GM12864 (cell line): ENCODE results near the gene CFAP92.

Experiments used
- DNase-seq: peaks from one replicate; pipeline ENCODE4 v3.0.0-alpha.2; 2011; ENCODE audit warnings: low read depth
- H3K4me3 ChIP-seq: 2 replicates; pipeline ENCODE4 v1.5.1; 2011; ENCODE audit warnings: mild to moderate bottlenecking, low read depth, low read length, control low read depth
- CTCF ChIP-seq: IDR thresholded peaks from 2 replicates; pipeline ENCODE4 v1.5.1; 2011; ENCODE audit warnings: low read depth, mild to moderate bottlenecking, moderate library complexity, low read length, control low read depth, inconsistent platforms; ENCODE audit errors: missing control alignments

CFAP92 gene

GRCh38 chr3:128942161-128942952, 51.5 kb downstream of the CFAP92 start:
- no peak for TF ChIP-seq CTCF
- DNase-seq, result no peak
- H3K4me3 ChIP-seq, result no peak overlapping the region

GRCh38 chr3:128940252-128940651, 53.6 kb downstream of the CFAP92 start:
- no peak for DNase-seq
- no peak overlapping the region for H3K4me3 ChIP-seq
- no peak for TF ChIP-seq CTCF

- no peak overlapping the region for H3K4me3 ChIP-seq
- TF ChIP-seq CTCF, result no peak
- no peak for DNase-seq
Measured at GRCh38 chr3:128936341-128936740, 57.5 kb downstream of the CFAP92 start.

- TF ChIP-seq CTCF, result no peak
- H3K4me3 ChIP-seq, result no peak overlapping the region
- DNase-seq, result no peak
Measured at GRCh38 chr3:128935922-128936321, 58.0 kb downstream of the CFAP92 start.

GRCh38 chr3:128933922-128934253, 60.0 kb downstream of the CFAP92 start:
- DNase-seq, result no peak
- no peak for TF ChIP-seq CTCF
- no peak overlapping the region for H3K4me3 ChIP-seq

GRCh38 chr3:128933213-128933921, 60.5 kb downstream of the CFAP92 start:
- TF ChIP-seq CTCF, result no peak
- no peak overlapping the region for H3K4me3 ChIP-seq
- no peak for DNase-seq
